HG02623 (cell line): ENCODE measurements around the gene MYH7.
A peak's percentile ranks its signal among the peaks of the same experiment; 100 is the strongest.
"Not testable (repeated sequence)": the region's sequence is repeated elsewhere in the genome, so short reads cannot be mapped to it uniquely, and the experiment has no call there.

Experiments
- ATAC-seq: cut with Tn5 transposase; IDR thresholded peaks from one replicate; pipeline ENCODE4 v1.9.1; 2021; ENCODE audit warnings: moderate library complexity; ENCODE audit not compliant: unreplicated experiment

MYH7 gene

GRCh38 chr14:23435543-23436326, at the start of gene MYH7:
Gene MYH7, minus strand, starts transcription at chr14:23435660. Its CDS starts 1,928 bp downstream, at chr14:23433732.
- no peak for ATAC-seq

GRCh38 chr14:23483236-23483854, 47.9 kb upstream of the MYH7 start:
- no peak for ATAC-seq

- ATAC-seq = no peak
These were observed 47.3 kb upstream of the MYH7 start for GRCh38 chr14:23482823-23483148.

DNA sequence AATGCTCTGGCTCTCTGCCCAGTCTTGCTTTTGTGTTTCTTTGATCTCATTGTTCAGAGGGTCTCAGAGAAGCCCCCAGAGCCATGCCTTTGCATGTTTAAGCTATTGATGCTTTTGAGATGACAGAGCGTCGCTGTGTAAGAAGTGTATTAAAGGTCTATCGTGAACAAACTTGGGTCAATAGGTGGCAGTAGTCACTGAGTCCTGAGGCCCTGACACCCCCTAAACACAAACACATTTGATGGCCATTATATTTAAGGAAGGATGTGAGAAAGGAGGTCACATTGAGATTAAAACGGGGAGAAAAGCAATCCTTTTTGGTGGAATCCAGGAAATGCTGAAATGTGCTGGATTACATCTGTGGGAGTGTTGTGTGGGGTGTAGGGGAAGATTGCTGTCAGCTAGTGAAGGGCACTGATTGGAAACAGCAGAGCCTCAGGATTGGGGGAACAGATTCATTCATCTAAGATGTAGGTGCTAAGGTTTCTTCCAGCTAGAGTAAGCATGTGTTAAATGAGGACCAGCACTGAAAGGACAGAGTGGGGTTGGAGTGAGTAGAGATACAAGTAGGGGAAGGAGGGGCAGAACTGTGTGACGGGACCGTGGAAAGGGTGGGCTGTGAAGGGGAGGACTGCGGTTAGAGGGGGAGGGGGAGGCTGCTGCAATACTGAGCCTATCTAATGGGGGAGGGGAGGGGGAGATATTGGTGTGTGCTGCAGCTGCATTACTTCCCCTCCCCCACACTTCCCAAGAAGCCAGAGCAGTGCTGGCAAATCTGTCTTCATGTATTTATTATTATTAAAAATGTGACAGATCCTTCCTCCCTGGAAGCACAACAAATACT, 46.7 kb upstream of the MYH7 start:
- no peak for ATAC-seq

- no peak for ATAC-seq
These were observed 46.0 kb upstream of the MYH7 start for GRCh38 chr14:23481362-23481970.

DNA sequence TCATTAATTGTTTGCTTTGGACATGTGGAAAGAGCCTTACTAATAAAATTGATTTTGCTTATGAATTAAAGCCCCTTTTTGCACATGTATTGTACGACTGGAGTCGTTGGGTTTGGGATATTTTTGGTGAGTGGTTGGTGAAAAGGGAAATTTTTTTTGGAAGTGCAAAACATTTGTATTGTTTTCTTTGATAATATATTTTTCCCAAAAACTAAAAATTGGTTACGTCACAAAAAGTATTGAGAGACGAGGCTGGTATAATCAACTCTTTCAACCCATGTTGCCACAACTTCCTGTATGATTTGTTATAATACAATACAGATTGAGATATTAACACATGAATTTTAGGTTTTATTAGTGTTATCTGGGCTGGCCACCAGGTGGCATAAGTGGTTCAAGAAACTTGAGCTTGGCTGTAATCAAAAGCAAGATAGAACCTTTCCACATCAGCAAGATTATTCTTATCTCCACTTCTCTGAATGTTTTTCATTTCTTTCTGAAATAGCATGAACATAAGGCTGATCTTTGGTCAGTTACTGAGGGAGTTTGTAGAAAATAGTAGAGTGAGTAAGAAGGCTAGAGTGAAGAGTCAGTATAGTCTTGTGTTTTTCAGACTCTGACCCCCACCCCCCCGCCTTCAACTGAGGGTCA, 42.8 kb upstream of the MYH7 start:
- no peak for ATAC-seq

GRCh38 chr14:23470947-23471346, 35.5 kb upstream of the MYH7 start:
- ATAC-seq = no peak

GRCh38 chr14:23469906-23470403, 34.5 kb upstream of the MYH7 start:
- ATAC-seq = peak; percentile 3

DNA sequence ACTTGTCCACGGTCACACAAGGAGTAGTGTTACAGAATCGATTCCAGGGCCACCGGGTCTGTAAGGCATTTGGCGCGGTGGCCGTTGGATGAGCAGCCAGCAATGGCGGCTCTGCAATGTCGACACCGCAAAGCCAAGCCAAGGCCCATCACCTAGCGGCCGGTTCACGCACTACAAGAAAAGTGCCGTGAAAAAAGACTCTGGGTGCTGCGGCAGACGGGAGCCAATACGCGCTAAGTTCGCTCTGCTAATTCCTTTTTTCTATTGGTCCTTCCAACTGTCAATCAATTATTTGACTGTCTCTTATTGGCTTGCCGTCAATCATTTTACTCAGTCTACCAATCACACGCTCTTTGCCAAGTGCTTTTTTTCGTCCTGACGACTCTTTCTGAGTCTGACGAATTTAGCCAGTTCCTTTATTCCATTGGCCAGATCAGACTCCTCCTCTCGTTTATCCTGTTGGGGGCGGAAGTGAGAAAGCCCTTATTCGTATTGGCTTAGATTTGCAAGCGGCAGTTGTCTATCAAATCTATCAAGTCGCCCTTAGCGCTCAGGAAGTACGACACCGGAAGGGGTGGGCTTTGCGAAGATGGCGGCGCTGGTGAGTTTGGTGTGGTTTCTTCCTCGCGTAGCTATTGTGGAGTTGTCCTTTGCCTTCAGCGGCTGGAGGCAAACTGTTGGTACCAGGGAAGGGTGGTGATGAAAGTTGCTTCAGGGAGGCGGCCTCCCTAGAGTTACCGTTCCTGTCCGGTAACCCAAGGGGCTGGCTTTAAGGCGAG, 33.9 kb upstream of the MYH7 start, which contains the start of gene NGDN:
NGDN (plus strand) TSS at position 577 of the 779 bp plus-strand sequence; CDS start at position 590, 13 bp downstream.
- peak; percentile 96 for ATAC-seq

DNA sequence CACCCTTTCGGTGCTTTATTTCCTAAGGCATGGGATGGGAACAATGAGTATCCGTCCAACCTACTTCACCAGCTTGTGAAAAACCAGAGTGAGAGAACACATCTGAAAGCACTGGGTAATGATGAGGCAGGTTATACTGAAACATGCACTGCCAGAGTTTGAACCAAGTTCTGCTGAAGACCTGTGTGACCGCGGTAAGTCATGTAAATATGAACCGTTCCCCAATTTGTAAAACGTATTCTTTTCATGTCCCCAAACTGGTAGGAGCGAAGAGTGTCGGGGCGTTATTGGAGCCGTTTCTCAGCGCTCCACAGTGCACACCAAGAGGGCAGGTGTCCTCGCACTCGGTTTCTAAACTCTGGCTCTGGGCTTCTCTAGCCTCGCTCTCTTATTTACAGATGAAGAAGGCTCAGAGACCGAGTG, 33.3 kb upstream of the MYH7 start:
- no peak for ATAC-seq

DNA sequence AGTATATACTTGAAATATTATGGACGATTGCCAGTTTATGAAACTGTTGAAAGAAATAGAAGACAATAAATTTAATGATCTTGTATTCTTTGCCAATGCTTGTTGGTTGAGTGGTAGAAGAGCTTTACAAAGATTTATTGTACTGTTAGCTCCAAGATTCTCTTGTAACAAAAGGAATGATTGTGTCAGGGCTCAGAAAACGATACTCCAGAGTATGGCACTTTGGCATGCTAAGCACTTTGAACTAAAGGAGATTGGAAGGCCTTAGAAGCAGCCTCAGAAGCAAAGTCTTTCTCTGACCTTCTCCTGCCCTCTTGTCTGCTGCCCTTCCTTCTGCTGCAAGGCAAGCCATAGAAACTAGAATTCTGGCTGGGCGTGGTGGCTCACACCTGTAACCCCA, 29.8 kb upstream of the MYH7 start:
- ATAC-seq = no peak

- ATAC-seq = no peak
These were observed 29.2 kb upstream of the MYH7 start for GRCh38 chr14:23464700-23465099.

DNA sequence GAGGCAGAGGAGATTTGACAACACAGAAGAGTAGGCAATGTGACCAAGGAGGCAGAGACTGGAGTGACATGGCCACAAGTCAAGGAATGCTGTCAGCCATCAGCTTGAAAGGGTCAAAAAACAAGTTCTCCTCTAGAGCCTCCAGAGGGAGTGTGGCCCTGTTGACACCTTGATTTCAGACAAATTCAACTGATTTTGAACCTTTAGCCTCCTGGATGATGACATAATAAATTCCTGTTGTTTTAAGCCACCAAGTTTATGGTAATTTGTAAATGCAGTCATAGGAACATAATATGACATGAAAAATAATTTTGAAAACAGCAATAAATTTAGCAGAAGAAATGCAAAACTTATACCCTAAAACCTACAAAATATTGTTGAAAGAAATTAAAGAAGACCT, 25.5 kb upstream of the MYH7 start:
- no peak for ATAC-seq

- no peak for ATAC-seq
These were observed 22.4 kb upstream of the MYH7 start for GRCh38 chr14:23457587-23458445.

- ATAC-seq = not testable (repeated sequence)
These were observed 21.6 kb upstream of the MYH7 start for GRCh38 chr14:23456883-23457586.

- ATAC-seq = no peak
These were observed 19.0 kb upstream of the MYH7 start for GRCh38 chr14:23454445-23454856.

- ATAC-seq = no peak
These were observed 16.8 kb upstream of the MYH7 start for GRCh38 chr14:23452237-23452636.

DNA sequence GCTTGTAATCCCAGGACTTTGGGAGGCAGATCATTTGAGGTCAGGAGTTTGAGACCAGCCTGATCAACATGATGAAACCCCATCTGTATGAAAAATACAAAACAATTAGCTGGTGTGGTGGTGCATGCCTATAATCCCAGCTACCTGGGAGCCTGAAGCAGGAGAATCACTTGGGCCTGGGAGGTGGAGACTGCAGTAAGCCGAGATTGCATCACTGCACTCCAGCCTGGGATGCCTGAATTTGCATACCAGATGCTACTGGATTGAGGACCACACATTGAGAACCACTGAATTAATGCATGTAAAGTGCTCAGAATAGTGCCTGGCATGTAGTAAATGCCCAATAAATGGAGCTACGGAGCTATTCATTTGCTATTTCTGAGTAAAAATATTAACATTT, 14.9 kb upstream of the MYH7 start:
- ATAC-seq = no peak
